GM18502 (cell line): ENCODE data around the gene ZFYVE28.

Experiments
- ATAC-seq: cut with Tn5 transposase; IDR thresholded peaks from one replicate; pipeline ENCODE4 v1.9.1; 2021; ENCODE audit warnings: mild to moderate bottlenecking; ENCODE audit not compliant: unreplicated experiment, poor library complexity

ZFYVE28 gene

DNA sequence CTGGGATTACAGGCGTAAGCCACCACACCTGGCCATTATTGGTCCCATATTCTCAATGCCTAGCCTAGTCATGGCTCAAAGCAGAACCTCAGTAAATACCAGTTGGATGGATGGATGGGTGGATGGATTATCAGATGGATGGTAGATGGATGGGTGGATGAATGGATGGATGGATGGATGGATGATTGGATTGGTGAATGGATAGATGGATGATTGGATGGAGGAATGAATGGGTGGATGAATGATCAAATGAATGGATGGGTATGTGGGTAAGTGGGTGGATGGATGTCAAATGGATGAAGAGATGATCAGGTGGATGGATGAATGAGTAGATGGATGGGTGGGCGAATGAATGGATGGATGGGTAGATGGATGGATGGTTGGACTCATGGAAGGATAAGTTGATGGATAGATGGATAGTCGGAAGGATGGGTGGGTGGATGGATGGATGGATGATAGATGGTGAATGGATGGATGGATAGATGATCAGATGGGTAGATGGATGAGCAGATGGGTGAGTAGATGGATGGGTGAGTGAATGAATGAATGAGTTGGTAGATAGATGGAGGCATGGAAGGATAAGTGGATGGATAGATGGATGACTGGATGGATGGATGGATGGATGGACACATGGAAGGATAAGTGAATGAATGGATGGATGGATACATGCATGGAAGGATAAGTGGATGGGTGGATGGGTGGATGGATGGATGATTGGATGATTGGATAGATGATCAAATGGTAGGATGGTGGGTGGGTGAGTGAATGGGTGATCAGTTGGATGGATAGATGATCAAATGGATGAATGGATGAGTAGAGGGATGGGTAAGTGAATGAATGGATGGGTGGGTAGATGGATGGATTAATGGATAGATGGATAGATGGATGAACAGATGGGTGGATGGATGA lies 28.5 kb upstream of the ZFYVE28 start:
- ATAC-seq = no peak

DNA sequence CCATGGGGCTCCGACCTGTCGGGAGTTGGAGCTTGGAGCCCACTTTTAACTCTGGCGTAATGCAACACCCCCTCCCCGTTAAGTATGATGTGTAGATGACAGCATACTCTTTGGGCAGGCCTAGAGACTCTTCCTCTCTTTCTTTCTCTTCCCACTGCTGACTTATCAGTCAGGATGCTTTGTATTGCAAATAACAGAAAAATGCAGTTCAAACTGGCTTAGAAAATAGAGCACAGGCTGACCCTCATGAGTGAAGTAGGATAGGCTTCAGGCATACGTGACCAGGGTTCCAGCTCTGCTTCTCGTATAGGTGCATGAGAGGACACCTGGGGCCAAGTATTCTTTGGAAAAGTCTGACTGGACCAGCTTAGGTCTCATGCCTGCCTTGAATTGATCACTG lies 27.1 kb upstream of the ZFYVE28 start:
- ATAC-seq = no peak

DNA sequence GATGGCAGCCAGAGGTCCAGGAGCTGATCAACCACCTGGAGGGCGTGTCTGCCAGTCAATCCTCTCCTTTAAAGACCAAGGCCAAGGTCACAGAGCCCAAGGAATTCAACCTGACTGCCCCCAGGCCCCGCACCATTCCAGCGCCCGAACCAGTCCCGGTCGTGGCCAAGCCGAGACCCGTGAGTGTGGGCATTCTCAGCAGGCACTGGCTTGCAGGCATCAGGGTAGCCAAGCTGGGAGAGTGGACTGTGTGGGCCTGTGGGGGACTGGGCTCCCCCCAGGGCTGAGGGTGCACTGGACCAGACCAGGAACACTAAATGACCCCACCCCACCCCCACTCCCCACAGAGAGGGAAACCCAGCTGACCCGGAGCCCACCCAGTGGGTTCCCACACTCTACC lies 26.7 kb upstream of the ZFYVE28 start:
- ATAC-seq = no peak

DNA sequence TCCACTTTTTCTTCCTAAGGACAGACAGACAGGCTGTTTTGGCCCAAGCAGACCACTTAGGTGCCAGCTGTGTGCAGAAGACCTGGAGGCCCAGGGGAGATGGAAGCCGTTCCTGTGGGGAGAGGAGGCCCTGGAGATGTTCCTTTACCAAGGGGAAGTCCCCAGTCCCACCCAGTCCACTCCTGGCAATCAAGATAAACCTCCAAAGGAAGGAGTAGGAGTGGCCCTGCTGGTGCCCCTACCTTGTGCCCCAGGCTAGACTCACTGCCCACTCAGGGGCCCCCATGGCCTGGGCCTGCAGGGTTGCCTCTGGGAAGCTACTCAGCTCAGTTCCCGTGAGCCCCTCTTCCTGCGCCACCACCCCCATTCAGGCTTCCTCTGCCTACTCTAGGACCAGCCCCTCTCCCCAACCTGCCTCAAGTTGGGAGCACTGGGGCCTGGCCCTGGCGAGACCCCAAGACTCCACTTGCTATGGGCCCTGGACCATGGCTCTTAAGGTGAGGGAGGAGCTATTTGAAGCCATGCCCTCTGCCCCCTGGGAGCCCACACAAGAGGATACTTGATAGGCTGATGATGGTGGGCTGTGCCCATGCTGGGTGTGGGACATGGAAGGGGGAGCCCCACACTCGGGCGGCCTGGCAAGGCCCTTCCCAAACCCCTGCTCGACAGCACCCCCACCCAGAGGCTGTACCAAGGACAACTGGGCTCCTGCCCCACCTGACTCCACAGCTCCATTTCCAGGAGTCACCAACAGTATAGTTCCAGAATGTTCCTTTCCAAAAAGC lies 25.7 kb upstream of the ZFYVE28 start:
- ATAC-seq = no peak

DNA sequence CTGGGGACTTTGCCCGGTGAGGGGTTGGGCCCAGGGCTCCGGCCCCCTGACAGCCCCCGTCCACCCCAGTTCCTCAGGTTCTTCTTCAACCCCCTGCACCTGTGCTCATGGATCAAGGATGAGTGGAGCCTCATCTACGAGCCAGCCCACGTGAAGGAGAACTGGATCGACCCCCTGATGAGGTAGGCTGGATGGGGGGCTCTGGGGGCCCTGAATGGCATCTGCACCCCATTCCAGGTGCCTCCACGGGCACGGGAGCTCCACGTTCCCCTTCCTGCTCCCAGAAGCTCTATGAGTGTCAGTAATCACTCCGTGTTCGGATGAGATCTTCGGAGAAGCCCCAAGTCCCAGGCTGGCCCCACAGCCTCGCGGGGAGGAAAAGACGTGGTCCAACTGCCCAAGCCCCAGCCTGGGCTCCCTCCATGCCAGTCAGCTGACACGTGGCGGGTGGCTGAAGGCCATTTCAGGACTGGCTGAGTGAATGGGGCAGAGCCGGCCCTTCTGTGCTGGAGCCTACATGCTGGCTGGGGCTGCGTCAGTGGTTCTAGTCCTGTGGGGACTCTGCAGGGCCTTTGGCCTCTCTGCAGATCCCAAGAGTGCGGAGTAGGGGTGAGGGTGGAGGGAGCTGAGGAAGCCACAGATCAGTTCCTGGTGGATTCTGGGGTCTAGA lies 24.8 kb upstream of the ZFYVE28 start:
- no peak for ATAC-seq

DNA sequence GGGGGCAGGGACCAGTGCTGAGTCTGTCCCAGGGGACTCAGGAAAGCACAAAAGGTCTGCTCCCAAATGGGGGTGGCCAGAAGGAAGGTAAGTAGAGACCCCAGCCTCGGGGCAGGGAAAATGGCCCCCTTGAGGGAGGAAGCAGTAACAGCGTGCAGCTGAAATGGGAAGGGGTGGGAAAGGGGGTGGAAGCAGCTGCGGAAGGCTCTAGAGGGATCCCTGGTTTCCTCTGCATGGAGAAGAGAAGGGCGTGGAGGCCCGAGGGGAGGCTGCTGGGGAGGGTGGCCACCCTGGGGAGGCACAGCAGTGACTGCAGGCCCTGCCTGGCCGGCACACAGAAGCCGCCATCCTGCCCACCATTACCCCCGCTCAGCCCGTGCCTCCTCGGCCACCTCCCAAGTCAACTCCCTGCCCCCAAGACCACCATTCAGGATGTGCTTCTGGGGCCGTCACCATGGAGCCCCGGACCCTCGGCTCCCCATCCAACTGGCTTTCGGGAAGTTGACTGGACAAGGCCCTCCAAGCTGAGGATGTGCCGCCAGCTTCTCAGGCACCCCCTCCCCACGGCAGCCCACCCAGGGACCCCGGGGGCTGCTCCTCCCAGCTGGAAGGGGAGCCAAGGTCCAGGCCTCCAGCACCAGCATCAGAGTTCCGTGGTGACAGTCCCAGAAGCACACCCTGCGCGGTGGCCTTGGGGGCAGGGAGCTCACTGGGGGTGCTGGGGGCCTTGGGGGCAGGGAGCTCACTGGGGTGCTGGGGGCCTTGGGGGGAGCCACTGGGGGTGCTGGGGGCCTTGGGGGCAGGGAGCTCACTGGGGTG lies 23.9 kb upstream of the ZFYVE28 start:
- ATAC-seq = no peak

DNA sequence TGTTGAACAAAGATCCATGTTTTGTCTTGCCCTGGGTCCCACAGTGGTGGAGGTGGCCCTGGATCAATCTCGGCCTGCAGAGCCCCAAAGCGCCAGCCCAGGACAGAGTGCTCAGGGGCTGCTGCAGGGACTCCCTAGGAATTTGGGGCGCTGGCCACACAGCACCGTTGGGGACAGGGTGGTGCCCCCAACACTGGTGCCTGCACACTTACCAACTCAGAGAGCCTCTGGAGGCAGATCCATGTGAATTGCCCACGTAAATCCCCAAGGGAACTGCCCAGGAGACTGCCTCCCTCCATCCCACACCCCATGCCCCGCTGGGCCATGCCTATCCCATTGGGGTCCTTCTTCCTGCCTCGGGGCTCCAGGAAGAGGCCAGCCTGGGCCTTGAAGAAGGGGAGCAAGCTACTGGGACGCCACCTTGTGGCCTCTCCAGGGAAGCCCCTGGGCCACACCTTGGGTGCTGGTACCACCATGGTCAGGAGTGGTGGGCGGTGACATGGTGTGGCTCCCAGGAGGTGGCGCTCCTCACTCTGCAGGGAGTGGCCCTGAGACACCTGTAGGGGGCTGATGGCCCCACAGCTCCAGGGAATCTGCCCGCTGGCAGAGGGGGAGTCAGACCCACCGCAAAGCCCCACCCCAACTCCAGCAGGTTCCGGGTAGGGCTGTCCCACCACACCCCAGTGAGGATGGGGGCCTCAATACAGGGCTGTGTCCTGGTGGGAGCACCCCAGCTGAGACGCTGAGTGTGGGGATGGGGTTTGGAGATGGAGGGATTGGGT lies 23.1 kb upstream of the ZFYVE28 start:
- peak; percentile 90 for ATAC-seq

DNA sequence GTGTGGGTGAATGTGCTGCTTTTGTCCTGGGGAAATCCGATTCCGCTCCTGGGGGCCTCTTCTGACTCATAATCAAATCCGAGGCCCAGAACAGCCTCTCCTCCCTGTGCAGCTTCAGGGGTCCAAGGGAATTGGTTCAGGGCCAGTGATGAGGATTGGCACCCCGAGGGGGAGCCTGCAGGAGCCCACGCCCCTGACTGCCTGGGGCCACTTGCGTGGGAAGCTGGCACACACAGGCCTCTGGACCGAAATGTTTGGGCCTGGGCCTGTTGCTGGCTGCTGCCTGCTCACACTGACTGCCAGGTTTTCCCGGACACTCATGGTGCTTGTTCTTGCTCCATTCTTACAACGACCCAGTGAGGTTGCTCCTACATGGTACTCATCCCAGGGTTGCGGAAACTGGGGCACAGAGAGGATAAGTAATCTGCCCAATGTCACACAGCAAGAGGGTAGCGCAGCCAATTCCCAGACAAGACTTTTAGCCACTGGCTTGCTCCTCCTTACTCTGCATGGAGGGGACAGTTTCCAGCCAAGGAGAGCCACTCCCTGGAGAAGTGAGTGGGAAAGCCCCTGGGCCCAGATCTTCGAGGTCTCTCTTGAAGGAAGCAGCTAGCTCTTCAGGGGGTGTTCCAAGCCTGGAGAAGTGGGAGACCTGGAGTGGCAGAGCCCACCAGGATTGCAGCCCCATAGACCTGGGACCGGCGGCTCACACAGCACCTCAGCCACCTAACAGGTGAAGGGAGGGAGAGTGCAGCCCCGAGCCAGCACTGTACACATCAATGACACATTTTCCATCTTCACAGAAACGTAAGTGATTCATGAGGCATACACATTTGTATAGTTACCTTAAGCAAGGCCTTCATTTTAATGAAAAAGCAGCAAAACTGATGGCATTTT lies 20.6 kb upstream of the ZFYVE28 start:
- no peak for ATAC-seq

DNA sequence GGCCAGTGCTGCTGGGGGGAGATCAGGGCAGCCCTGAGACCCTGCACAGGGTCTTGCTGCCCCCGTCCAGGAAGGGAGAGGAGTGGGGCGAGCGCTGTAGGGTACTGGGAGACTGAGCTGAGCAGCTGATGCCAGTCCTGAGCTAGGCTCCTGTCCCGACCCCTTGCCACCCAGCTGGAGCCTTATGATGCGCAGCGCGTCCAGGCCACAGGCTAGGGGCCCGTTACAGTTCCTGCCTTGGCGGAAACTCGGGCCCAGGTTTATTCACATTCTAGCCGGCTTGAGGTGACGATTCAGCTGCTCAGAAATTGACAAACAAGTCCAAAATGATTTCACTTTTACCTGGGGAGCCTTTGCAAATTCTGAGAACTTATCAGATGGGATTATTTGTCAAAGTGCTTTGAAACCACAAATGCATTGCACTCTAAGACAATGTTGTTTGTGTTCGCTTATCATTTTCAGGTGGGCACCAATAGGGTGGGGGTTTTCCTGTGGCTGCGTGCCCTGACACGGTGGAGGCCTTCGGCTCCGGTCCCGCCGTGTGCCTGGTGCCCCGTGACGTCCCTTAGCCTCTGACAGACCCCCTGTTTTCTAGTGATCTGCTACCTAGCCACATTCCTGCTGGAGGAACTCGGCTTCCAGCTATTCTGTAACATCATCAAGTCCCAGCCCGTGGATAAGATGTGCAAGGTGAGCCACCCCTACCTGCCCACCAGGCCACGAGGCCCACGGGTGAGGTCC lies 19.2 kb upstream of the ZFYVE28 start:
- no peak for ATAC-seq

DNA sequence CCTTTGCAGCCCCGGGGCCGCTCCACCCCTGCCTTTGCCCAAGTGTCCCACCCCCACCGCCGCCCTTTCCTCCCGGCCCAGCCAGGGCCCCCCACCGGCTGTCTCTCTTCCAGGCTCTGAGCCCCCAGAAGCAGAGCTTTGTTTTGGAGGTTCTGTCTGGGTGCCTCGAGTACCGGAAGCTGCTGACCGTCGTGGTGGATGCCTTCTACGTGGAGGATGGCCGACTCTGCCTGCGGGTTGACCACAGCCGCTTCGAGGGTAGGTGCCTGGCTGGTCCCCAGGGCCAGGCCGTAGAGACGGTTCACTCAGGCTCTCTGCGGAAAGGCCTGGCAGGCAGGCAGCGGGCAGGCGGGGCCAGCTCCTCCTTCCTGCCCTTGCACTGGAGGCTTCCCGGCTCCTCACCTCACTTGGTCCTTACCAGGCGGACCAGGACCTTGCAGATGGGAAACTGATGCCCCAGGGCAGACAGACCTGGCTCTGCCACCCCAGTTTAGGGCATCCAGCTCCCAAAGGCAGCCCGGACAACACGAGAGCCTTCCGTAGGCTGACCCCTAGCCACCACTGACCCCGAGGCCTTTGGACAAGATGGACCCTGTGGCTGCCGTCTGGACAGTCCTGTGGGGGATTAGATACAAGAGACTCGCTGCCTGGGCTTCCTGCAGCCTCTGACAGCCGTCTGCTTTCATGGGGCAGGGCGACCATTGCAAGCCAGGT lies 18.5 kb upstream of the ZFYVE28 start:
- no peak for ATAC-seq

DNA sequence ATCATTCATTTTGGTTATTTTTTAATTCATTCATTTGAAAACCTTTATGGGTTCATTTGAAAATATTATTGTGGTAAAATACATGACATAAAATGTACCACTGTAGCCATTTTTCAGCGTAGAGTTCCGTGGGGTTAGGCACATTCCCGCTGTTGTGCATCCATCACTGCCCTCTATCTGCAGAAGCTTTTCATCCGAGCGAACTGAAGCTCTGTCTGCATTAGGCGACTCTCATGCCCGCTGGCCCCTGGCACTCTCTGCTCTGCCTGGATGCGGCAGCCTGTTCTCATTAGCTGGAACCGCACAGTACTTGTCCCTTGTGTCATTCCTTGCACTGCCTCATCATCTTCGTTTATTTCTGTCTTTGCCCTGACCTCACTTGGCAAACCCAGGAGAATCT lies 17.9 kb upstream of the ZFYVE28 start:
- ATAC-seq = no peak

DNA sequence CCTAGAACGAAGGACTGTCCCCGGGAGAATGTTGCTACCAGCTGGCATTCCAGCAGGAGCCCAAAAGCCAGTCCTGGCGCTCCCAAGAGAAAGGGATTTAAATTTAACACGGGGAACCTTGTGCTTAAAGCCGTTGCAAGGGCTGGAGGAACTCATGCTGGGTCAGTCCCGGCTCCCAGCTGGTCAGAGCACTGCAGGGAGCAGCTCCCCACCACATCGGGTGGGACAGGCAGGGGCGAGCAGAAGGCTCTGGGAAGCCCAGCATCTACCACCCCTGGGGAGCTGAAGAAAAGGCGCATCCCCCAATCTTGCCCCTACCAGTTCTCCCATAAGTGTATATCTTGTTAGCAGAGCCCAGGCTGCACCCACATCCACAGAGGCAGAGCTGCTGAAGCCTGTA lies 16.0 kb upstream of the ZFYVE28 start:
- ATAC-seq = no peak

DNA sequence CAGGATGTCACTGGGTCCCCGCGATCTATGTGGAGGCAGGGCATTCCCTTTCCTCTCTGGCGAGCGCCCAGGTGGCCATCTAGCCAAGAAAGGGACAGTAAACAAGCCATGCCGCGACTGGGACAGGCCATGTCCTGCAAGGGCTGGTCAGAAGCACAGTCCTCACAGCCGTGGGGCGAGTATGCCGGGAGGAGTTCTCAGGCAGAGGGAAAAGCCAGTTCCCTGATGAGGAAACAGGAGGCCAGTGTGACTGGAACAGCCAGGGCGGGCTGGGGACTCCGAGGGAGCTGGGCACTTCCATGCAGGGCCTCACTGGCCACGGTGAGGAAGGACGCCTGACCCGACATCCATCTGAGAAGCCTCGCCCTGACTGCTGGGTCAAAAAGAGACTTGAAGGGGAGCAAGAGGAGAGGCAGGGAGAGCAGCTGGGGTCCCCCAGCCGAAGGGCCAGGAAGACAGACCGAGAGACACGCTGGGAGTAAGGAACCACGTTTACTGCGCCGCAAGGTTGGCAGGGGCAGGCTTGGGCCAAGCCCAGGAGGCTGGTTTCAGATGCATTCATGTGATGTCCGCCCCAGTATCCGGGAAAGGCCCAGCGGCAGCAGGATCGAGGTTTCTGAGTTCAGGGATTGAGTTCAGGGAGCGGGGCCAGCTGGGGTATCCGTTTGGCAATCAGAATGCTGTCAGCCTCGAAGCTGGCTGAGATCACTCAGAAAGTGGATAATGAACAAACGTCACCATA lies 15.3 kb upstream of the ZFYVE28 start:
- ATAC-seq = no peak

DNA sequence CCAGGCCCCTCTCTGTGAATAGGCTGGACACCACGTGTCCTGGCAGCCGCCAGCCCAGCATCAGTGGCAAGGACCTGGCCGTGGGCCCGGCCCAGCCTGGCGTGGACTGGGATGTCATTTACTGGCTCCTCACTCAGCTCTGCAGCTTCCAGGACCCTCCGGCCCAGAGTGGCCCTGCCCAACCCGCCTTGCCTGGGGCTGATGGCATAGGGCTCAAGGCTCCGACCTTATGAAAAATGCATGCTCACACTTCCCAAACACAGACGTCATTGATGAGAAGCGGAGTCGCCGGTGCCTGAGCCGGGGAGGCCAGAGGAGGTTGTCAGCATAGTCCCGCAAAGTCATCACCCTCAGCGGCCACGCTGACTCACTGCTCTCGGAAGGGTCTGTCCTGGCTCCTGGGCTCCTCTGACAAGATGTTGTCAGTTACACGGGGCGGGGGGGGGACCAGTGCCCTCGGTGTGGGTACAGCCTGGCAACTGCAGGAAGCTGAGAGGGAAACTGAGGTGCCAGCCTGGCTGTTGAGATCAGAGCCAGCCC lies 14.6 kb upstream of the ZFYVE28 start:
- ATAC-seq = no peak

DNA sequence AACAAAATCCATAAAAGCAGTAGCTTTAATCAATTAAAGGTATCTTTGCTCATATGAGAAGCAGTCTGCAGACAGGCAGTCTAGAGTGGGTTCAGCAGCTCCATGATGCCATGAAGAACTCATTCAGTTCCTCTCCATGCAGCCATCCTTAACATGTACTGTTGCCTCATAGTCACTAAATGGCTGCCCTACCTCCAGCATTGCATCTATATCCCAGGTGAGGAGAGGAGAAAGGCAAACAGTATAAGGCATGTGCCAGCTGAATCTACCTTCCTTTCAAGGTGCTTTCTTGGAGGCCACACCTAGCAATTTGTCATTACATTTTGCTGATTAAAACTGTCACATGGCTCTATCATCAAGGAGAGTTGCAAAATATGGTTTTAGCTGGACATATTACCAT lies 13.6 kb upstream of the ZFYVE28 start:
- no peak for ATAC-seq
